ENCODE results near the gene LPCAT2. TPM values are rescaled to one million over a fixed set of nuclear protein-coding genes. Genes with fewer than 3 reads are reported as not detected.

Gene LPCAT2
- total and polyA plus RNA-seq, 2 donors (not counting 1 experiment from before 2014, with no cell fraction given), result 0.15 to 0.59 TPM

- H3K27me3 Mint-ChIP-seq, result no peaks in the 10 kb centered on the region
- Histone ChIP-seq H3K9me3 (ENCODE audit: control extremely low read depth in 1 of 3, control insufficient read depth in 2 of 3, insufficient read depth in 1 of 3, low read length in 2 of 3) (no peaks in the 10 kb centered on the region), H3K4me2 (replicated peaks; ENCODE audit: low read depth, low read length, poor library complexity, severe bottlenecking) (no peak overlapping the region), H3K4me1 (ENCODE audit: control insufficient read depth in 2 of 2, insufficient read depth in 2 of 2, low read length in 2 of 2) (no peaks in the 10 kb centered on the region), H3K9ac (ENCODE audit: low read length) (no peak overlapping the region), H3K4me3 (ENCODE audit: control extremely low read depth in 1 of 5, extremely low read depth in 1 of 5, insufficient read depth in 1 of 5, low read depth in 2 of 5, low read length in 4 of 5) (no peak overlapping the region), H3K36me3 (replicated peaks in 1 of 2; ENCODE audit: control extremely low read depth in 1 of 2, control insufficient read depth in 1 of 2, extremely low read depth in 1 of 2, insufficient read depth in 2 of 2, low read length in 1 of 2) (no peaks in the 10 kb centered on the region), H3K27me3 (replicated peaks in 1 of 4; ENCODE audit: control extremely low read depth in 1 of 4, control insufficient read depth in 3 of 4, insufficient read depth in 4 of 4, low read length in 3 of 4) (no peaks in the 10 kb centered on the region), H4K20me1 (ENCODE audit: control insufficient read depth, insufficient read depth, low read length, poor library complexity, severe bottlenecking) (no peaks in the 10 kb centered on the region), H3K27ac (ENCODE audit: low read length in 2 of 2) (no peak overlapping the region), H2AFZ (ENCODE audit: insufficient read depth, low read depth, low read length, poor library complexity, severe bottlenecking) (no peak overlapping the region), H3K79me2 (ENCODE audit: control insufficient read depth, insufficient read depth, low read length) (no peaks in the 10 kb centered on the region)
- no peak for TF ChIP-seq EZH2 (IDR thresholded peaks at IDR 0.05; ENCODE audit: borderline replicate concordance, insufficient read depth, low read depth, low read length, poor library complexity, severe bottlenecking)
- no peak for TF ChIP-seq CTCF (IDR thresholded peaks at IDR 0.05)
- CTCF ChIA-PET, result interaction anchor here (1.1 kb wide), 1 partner anchor 13 kb away, joined by 3 read pairs; no protein-coding TSS in a partner anchor
- H3K27ac Mint-ChIP-seq, result no peak overlapping the region
- no peak for DNase-seq
- no peak for ATAC-seq (ENCODE audit: low read depth)
- WGBS (ENCODE audit: insufficient coverage), result no CpG with 5 or more reads among the region's 2 CpGs
- intact Hi-C loops (cut with micrococcal nuclease), result no loop called here
- no peaks in the 10 kb centered on the region for H3K4me1 Mint-ChIP-seq
- POLR2A ChIA-PET, result no interaction called here
- H3K4me3 Mint-ChIP-seq, result no peak overlapping the region
- no peaks in the 10 kb centered on the region for H3K9me3 Mint-ChIP-seq (ENCODE audit: insufficient read depth)
Observed at GRCh38 chr16:55534756-55535155, 25.9 kb downstream of the LPCAT2 start.

- Mint-ChIP-seq H3K4me1 (no peaks in the 10 kb centered on the region), H3K4me3 (no peak overlapping the region), H3K9me3 (ENCODE audit: insufficient read depth) (no peaks in the 10 kb centered on the region), H3K27ac (no peak overlapping the region), H3K27me3 (no peaks in the 10 kb centered on the region)
- no peaks in the 10 kb centered on the region for H3K4me1 ChIP-seq (ENCODE audit: control insufficient read depth in 2 of 2, insufficient read depth in 2 of 2, low read length in 2 of 2)
- no peak for DNase-seq
- ChIA-PET POLR2A (no interaction called here), CTCF (interaction anchor here (1.3 kb wide), 1 partner anchor 10 kb away, joined by 3 read pairs; no protein-coding TSS in a partner anchor)
- H3K9ac ChIP-seq (ENCODE audit: low read length), result no peak overlapping the region
- no peaks in the 10 kb centered on the region for H3K79me2 ChIP-seq (ENCODE audit: control insufficient read depth, insufficient read depth, low read length)
- no peak overlapping the region for H2AFZ ChIP-seq (ENCODE audit: insufficient read depth, low read depth, low read length, poor library complexity, severe bottlenecking)
- intact Hi-C loops (cut with micrococcal nuclease), result no loop called here
- WGBS (ENCODE audit: insufficient coverage), result no CpG with 5 or more reads among the region's 5 CpGs
- ATAC-seq (ENCODE audit: low read depth), result no peak
- H3K4me2 ChIP-seq (replicated peaks; ENCODE audit: low read depth, low read length, poor library complexity, severe bottlenecking), result no peak overlapping the region
- no peak overlapping the region for H3K4me3 ChIP-seq (ENCODE audit: control extremely low read depth in 1 of 5, extremely low read depth in 1 of 5, insufficient read depth in 1 of 5, low read depth in 2 of 5, low read length in 4 of 5)
- H3K36me3 ChIP-seq (replicated peaks in 1 of 2; ENCODE audit: control extremely low read depth in 1 of 2, control insufficient read depth in 1 of 2, extremely low read depth in 1 of 2, insufficient read depth in 2 of 2, low read length in 1 of 2), result no peaks in the 10 kb centered on the region
- H3K27me3 ChIP-seq (replicated peaks in 1 of 4; ENCODE audit: control extremely low read depth in 1 of 4, control insufficient read depth in 3 of 4, insufficient read depth in 4 of 4, low read length in 3 of 4), result no peaks in the 10 kb centered on the region
- H4K20me1 ChIP-seq (ENCODE audit: control insufficient read depth, insufficient read depth, low read length, poor library complexity, severe bottlenecking), result no peaks in the 10 kb centered on the region
- no peaks in the 10 kb centered on the region for H3K9me3 ChIP-seq (ENCODE audit: control extremely low read depth in 1 of 3, control insufficient read depth in 2 of 3, insufficient read depth in 1 of 3, low read length in 2 of 3)
- no peak overlapping the region for H3K27ac ChIP-seq (ENCODE audit: low read length in 2 of 2)
- TF ChIP-seq CTCF (IDR thresholded peaks at IDR 0.05) (no peak), EZH2 (IDR thresholded peaks at IDR 0.05; ENCODE audit: borderline replicate concordance, insufficient read depth, low read depth, low read length, poor library complexity, severe bottlenecking) (no peak)
Observed at GRCh38 chr16:55539049-55539448, 30.2 kb downstream of the LPCAT2 start.

All from B cell (primary cell).